CD4-positive, alpha-beta T cell treated with Interleukin-12 subunit alpha and Interleukin-12 subunit beta, for 1 hour (primary cell): ENCODE data around the gene DNAL4.

ENCODE experiments used
- DNase-seq: peaks from one replicate; pipeline ENCODE4 v3.0.0-alpha.2; 2020

DNAL4 gene

GRCh38 chr22:38756711-38757463 is 37.1 kb downstream of the DNAL4 start:
- no peak for DNase-seq

GRCh38 chr22:38755911-38756532 is 37.9 kb downstream of the DNAL4 start, which contains the start of gene SUN2:
Gene SUN2 (minus strand): TSS chr22:38755998. CDS start chr22:38752628, 3,370 bp downstream.
- peak; percentile 95 for DNase-seq

DNA sequence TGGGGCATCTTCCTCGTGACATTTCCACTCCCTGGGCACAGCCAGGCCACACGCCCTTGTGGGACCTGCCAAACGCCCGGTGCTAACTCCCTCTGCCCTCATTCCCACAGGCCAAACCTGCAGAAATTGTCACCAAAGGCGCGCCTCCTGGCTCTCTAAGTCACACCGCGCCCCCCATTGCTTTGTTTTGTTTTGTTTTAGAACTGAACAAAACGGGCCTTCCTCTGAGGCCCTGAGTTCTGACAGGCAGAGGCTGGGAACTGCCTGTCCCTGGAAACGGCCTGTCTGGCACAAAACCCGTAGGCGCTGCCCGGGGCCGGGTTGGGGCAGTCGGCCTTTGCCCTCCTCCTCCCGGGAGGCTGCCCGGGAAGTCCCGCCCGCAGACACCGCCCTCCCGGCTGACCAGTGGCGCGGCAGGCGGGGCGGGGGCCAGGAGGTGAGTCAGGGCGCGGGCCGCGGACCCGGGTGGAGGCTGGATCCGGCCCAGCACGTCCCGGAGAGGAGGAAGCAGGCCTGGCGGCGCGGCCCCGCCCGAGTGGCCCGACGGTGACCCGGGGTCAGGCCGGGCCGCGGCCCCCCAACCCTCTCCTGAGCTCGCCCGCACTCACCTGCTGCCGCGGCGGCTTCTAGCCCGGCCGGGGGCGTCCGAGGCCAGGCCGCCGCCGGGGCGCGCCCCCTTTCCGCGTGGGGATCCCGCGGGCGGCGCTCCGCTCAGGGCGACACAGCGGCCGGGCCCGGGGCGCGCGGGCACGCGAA is 38.6 kb downstream of the DNAL4 start:
- DNase-seq, result peak; percentile 54

GRCh38 chr22:38754751-38755154 is 39.2 kb downstream of the DNAL4 start:
- DNase-seq, result peak; percentile 42

GRCh38 chr22:38753948-38754750 is 39.8 kb downstream of the DNAL4 start:
- DNase-seq, result no peak

GRCh38 chr22:38751422-38752346 is 42.3 kb downstream of the DNAL4 start:
- DNase-seq, result peak; percentile 83

DNA sequence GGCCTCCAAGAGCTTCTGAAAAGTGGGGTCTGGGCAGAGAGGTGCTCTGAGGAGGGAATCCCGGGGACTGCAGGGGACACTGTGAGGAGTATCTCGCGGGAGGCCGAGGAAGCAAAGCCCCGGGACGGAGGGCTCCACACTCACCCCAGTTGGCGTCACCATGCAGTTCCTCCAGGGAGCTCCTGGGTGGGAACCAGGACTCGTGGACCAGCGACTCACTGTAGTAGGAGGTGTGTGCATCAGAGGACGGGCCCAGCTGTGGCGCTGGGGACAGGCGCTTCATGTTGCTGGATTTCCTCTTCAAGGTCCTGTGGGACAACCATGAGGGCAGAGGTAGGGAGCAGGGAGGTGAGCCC is 42.9 kb downstream of the DNAL4 start:
- no peak for DNase-seq

GRCh38 chr22:38750638-38751037 is 43.3 kb downstream of the DNAL4 start:
- DNase-seq, result no peak

- DNase-seq, result no peak
Observed at GRCh38 chr22:38750104-38750503, 43.8 kb downstream of the DNAL4 start.

GRCh38 chr22:38748487-38749136 is 45.3 kb downstream of the DNAL4 start:
- DNase-seq, result no peak

DNA sequence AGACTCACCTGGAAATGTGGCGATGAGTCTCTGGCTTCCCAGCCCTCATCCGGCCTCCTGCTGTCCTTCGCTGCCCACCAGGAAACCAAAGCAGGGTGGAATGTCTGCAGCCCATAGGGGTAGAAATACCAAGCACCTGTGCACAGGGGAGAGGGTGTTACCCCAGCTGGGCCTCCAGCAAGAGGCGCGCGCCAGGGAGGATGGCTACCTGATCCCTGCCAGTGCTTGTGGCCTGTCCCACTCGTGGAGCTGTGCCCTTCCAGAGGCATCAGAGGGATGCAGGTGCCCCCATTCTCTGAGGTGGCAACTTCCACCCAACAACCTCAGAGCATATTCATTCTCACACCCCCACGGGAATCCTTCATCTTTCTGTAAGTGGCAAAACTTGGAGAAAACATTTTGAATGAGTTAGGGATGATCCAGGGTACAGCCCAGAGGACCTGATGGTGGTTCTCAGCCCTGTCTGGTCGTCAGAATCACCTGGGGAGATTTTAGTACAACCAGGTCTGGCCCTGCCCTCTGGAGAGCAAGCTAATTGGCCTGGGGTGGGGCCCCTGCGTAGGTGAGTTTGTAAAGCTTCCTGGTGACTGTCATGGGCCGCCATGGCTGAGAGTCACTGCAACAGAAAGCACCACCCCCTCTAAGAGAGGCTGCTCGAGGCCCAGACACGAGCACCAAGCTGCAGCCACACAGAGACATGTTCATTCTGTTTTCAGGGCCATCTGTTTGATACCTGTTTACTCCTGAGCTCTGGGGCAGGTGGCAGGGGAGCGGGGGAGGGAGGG is 48.1 kb downstream of the DNAL4 start:
- no peak for DNase-seq

DNA sequence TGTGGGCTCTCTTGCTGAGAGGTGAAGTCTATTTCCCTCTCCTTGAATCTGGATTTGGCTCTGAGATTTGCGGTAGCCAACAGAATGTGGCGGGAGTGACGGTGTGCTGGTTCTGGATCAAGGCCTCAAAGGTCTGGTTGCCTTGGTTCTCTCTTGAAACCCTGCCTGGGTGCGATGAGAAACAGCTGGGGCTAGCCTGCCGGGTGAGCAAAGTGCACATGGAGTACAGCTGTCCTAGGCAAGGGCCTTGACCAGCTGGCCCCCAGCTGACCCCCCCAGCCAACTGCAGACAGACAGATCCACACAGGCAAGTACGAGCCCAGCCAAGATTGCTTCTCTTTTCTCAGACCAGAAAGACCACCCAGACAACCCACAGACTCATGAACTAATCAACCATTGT is 49.0 kb downstream of the DNAL4 start:
- no peak for DNase-seq

DNA sequence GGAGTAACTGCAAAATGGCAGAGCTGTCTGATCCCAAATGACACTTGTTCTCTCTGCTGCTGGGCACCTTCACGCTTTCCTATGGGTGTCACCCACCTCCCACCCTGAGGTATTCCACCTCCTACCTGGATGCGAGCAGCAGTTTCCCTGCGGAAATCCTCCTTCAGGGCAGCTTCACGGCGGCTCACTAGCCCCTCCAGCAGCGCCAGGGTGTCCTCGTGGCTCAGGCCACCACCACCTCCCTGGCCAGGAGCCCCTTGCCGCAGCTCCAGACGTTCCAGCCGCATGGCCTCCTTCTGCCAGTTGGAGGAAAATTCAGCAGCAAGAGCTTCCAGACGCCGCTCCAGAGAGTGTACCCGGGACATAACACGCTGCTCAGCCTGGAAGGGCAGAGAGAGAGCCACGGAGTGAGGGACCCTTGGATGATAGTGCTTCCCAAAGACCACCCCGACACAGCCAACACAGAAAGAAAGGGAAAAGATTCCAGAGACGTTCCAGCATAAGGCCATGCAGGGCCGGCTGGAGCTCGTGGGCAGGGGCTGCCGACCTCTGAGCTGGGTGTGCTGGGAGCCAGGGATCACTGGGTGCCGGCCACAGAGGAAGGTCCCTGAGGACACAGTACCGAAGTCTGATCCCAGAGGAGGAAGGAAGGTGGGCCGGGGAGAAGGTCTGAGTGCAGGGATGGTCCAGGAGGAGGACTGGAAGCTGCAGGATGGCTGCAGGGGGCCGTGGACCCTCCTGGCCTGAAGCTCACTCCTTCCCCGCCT is 51.6 kb downstream of the DNAL4 start:
- no peak for DNase-seq

DNA sequence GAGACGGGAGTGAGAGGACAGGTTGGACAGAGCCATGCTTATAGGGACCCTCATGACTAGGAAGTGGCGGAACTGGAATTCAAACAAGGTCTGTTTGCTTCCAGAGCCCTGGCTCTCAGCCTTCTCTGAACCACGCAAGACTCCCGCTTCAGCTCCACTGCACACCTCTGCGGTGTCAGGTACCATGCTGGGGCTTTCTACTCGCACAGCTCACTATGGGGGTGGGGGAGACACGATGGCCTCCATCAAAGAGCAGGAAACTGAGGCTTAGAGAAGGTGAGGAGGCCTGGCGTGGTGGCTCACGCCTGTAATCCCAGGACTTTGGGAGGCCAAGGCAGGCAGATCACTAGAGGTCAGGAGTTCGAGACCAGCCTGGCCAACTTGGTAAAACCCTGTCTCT is 52.4 kb downstream of the DNAL4 start:
- DNase-seq, result no peak

- DNase-seq, result no peak
Observed at GRCh38 chr22:38741166-38741565, 52.8 kb downstream of the DNAL4 start.

DNA sequence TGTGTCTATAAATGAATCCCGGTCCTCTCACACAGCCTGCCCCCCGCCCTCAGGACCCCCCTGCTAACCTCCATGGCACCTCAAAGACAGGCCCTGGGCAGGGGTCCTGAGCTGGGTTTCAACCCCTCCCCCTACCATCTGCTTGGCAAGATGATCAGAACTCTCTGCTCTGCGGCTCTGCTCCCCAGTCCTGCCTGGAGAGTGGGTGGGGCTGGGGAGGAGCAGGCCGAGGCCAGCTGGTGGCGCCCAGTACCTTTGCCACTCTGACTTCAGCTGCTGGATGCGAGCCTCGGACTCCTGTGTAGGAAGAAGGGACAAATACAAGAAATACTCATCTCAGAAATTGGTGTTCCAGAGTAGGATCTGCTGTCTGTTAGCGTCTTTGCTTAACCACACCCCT is 53.2 kb downstream of the DNAL4 start:
- no peak for DNase-seq

DNA sequence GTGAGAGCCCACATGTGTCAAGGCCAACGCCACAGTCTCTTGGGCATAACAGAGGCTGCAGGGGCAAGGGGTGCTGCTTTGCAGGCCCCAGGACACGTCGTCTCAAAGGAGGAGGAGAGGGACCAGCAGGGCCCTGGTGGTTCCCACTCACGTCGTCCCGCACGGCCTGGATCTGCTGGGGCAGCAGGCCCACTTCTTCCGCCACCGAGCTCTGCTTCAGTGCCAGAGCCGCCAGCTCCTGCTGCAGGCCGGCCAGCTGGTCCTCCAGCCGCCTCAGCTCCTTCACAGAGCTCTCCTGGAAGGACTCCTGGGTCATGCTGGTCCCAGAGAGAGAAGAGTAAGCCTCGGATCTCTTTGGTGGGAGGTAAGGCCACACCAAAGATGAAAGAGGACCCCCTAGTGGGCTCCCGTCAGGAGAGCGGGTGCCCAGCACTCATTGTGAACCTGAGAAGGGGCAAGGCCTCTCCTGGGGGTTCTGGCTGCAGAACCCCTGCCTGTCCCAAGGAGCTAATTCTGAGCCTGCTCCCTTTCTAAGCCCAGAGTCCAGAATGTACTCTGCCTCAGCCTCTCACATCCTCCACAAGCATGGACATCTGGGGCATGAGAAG is 53.7 kb downstream of the DNAL4 start:
- DNase-seq, result no peak

- DNase-seq, result no peak
Observed at GRCh38 chr22:38739300-38740055, 54.5 kb downstream of the DNAL4 start.
